Measurements from ENCODE around the gene C17orf113.

- TF ChIP-seq CTCF (IDR thresholded peaks at IDR 0.05) (no peak), POLR2A (IDR thresholded peaks at IDR 0.05) (no peak)
These were observed 32.6 kb downstream of the C17orf113 start for GRCh38 chr17:42017866-42018200.
